Myocyte (in vitro differentiated cells): ENCODE measurements around the gene SPRN. TPM values are rescaled to one million over a fixed set of nuclear protein-coding genes. Genes with fewer than 3 reads are reported as not detected.

Experiments
- DNase-seq: peaks from one replicate; pipeline ENCODE4 v3.0.0-alpha.2; 2012; ENCODE audit warnings: low read depth
- total RNA-seq: library from RNA; depleted of rRNA; stranded (reverse); fragments of >200 nt; gene quantifications from 2 replicates; pipeline ENCODE4 v1.2.3, GENCODE V29; 2014

Gene SPRN
- total RNA-seq, 1 donor from 2014 or later, result 0.08 TPM

DNA sequence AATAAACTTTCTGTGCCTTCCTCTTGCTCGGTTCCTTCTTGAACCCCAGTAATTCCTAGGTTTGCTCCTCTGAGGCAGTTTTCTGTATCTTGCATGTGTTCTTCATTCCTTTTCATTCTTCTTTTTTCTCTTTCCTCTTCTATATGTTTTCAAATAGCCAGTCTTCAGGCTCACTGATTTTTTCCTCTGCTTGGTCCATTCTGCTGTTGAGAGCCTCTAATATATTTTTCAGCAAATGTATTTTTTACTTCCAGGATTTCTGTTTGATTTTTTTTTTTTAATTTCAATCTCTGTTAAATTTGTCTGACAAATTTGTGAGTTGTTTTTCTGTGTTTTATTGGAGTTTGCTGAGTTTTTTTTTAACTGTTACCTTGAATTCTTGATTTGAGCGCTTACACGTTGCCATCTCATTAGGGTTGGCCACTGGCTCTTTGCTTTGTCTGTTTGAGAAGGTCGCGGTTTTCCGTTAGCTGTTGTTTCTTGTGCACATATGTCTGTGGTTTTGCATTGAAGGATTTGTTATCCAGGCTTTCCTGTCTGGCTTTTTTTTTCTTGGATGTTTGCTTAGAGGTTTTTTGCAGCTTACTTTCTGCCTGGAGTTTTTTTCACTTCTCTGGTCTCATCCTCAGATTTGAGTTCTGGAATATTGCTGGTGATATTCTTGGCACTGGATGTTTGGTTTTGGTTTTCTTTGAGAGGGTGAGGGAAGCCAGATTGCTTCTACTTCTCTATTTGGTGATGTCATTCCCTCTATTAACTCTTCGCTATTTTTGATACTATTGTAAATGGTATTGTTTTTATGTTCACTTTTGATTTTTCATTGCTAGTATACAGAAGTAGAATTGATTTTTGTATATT, 12.7 kb downstream of the SPRN start:
- DNase-seq, result no peak

DNA sequence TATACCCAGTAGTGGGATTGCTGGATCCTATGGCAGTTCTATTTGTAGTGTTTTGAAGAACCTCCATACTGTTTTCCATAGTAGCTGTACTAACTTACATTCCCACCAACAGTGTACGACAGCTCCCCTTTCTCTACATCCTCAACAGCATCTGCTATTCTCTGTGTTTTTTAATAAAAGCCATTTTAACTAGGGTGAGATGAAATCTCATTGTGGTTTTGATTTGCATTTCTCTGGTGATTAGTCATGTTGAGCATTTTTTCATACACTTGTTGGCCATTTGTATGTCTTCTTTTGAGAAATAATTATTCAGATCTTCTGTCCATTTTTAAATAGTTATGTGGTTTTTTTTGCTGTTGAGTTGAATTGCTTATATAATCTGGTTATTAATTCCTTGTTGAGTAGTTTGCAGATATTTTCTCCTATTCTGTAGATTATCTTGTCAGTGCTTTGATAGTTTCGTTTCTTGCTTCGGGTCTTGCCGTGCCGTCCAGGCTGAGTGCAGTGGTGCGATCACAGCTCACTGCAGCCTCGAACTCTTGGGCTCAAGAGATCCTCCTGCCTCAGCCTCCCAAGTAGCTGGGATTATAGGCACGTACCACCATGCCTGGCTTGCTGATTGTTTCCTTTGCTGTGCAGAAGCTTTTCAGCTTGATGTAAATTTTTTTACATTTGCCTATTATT, 18.4 kb downstream of the SPRN start:
- DNase-seq, result no peak

DNA sequence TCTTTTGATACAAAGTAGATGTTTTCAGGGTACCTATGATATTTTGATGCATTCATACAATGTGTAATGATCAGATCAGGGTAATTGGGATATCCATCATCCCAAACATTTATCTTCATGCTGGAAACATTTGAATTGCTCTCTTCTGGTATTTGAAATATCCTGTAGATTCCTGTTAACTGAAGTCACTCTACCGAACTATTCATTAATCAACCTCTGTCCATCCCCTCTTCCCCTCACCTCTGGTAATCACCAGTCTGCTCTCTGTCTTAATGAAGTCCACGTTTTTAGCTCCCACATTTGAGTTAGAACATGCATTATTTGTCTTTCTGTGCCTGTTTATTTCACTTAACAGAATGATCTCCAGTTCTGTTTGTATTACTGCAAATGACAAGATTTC, 19.2 kb downstream of the SPRN start:
- no peak for DNase-seq

DNA sequence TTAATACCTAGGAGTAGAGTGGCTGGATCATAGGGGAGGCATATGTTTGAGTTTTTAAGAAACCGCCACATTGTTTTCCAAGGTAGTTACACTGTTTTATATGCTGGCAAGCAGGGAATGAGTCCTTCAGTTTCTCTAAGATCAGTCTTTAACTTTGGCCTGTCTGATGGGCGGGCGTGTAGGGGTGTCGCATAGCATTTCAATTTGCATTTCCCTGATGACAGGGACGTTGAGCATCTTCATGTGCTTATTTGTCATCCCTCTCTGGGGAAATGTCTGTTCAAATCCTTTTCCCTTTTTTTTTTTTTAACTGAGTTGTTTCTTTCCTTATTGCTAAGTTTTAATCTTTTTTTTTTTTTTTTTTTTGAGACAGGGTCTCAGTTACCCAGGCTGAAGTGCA, 20.6 kb downstream of the SPRN start:
- no peak for DNase-seq

DNA sequence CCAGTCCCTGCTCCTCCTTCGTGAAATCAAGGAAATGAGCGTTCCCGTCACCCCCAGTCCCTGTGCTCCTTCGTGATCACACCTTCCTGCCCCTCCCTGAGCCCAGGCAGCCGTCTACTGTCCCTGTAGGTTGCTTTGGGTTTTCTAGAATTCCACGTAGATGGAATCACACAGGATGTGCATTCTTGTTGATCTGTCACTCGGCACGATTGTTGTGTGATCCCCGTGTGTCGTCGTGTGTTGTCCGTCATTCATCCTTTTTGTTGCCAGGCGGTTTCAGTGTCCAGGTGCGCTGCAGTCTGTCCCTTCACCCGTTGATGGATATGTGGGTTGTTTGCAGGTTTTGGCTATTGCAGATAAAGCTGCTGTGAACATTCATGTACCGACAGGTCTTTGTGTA, 21.1 kb downstream of the SPRN start:
- no peak for DNase-seq

DNA sequence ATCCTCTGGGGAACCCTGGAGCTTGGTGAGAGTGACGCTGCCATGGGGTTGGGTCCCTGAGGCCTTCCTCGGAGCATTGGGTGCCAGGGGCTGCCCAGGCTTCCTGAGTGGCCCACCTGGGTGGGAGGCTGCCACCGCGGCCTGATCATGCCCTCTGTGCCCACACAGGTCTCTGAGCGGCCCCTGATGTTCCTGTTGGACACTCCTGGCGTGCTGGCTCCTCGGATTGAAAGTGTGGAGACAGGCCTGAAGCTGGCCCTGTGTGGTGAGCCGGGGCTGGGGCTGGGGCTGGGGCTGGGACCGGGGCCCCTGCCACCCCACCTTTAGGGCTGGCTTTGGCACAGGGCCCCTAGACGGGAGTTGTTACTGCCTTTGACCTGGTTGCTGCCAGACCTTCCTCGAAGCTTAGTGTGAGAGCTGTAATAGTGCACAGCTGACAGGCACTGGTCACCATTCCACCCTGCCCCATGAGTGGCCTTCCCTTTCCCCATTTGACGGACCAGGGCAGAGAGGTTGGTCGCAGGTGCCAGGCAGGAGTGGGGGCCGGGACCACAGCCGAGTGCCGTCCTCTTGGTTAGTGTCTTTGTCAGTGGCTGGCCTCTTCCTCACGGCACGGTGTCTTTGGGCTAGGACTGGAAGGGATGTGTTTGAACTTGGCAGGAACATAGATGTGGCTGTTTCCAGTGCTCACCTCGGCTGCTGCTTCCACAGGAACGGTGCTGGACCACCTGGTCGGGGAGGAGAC, 22.3 kb downstream of the SPRN start:
- no peak for DNase-seq

DNA sequence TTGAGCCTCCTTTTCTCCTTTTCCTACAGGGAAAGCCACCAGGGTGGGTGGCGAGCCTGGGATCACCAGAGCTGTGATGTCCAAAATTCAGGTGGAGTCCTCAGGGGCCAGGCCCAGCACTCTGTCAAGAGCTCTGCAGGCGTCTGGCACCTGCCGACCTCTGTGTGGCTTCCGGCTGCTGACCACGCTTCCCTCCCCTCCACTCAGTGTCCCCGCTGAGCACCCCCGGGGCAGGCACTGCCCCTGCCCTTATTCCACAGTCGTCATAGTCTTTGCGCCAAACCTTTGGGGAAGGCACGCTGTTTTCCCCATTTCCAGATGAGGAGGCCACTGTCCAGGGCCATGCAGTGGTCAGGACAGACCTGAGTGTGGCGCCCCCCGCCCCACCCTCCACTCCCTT, 22.9 kb downstream of the SPRN start:
- no peak for DNase-seq

DNA sequence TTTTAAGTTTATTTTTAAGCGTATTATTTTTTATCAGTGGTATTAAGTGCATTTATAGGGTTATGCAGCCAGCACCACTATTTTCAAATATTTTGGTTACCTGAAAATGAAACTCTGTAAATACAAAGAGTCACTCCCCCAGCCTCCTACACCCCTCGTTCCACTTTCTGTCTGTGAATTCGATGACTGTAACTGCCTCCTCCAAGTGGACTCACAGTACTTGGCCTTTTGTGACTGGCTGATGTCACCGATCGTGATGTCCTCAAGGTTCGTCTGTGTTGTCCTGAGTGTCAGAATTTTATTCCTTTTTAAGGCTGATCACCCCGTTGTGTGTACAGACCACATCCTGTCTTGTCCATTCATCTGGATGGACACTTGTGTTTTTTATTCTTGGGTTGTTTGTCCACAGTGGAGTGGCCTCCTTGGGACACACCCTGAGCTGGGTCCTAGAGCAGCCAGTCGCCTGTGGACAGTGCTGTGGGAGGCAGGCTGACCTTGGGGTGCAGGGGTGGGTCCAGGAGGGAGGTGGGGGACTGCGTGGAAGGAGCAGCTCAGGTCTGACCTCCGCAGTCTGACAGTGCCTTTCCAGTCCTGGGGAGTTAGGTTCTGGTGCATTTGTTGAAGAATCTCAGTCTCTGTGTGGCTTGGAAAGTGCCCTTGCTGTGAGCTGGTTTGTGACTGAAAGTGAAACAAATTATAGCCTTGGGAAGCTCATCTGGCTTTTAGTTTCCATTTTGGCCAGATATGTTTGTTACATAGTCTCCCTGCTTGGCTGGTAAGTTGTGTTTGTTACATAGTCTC, 23.6 kb downstream of the SPRN start:
- DNase-seq, result no peak

DNA sequence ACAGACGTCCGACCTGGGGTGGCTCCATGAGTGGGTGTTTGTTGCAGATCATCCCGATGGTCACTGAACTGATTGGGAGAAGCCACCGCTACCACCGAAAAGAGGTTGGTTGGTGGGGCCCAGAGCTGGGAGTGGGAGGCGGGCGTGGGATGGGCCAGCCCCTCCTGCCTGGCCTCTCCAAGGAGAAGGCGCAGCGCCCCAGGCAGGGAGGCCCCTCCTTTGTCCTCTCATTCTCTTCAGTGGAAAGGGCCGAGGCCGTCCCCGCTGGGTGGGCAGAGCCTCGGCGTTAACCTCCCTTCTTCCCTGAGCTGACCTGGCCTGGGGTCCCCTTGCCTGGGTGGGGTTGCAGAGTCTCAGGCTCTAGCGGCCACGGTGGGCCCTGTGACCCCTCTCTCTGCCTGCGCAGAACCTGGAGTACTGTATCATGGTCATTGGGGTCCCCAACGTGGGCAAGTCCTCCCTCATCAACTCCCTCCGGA, 25.3 kb downstream of the SPRN start:
- no peak for DNase-seq

DNA sequence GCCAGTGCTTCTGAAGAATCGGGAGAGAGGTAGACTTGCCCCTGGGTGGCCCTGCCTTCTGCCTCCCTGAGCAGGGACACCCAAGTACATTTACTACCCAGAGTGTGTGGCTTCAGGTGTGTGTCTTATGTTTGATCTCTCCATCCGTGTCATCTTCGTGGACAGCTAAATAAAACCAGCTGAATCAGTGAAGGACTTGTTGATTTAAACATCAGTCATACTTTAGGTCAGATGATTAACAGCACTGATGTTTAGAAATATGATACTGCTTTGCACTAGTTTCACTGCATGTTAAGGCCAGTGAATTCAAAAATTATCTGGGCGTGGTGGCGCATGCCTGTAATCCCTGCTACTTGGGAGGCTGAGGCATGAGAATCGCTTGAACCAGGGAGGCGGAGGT, 26.5 kb downstream of the SPRN start:
- no peak for DNase-seq

DNA sequence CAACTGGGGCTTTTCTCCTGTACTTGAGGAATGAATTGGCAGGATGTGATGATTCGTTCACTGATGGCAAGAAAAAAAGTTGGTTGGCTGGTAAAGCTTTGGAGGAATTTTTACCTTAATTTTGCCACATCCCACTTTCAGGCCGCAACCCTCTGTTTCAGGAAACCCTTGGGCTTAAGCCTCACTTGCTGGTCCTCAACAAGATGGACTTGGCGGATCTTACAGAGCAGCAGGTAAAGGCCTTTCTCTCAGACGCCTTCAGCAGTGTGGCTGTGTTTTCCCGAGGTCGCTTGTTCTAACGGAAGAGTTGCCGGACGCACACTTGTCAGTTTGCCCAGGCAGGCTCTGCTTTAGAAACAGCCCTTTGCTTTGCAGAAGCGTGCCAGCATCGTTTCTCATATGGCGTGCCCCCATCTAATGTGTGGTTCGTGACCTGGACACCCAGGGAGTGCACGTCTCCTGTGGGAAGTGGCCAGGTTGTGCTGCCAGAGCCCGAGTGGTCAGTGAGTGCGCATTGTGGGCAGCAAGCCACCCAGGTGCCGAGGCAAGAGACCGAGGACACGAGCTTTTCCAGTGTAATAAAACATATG, 28.3 kb downstream of the SPRN start:
- DNase-seq, result no peak

DNA sequence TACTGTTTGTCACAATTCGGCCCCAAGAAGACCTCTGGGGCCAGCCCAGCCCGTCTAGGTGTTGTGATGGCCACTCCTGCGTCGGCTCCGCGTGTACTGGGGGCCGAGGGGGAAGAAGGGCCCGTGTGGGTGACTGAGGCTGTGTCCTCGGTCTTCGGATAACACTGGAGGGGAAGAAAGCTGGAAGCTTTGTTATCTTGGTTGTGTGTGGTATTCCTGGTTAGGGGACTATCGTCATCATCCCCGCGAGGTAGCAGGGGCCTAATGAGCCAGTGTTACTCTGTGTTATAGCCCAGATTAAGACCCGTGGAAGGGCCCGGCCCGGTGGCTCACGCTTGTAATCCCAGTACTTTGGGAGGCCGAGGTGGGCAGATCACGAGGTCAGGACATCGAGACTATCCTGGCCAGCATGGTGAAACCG, 29.6 kb downstream of the SPRN start:
- no peak for DNase-seq

DNA sequence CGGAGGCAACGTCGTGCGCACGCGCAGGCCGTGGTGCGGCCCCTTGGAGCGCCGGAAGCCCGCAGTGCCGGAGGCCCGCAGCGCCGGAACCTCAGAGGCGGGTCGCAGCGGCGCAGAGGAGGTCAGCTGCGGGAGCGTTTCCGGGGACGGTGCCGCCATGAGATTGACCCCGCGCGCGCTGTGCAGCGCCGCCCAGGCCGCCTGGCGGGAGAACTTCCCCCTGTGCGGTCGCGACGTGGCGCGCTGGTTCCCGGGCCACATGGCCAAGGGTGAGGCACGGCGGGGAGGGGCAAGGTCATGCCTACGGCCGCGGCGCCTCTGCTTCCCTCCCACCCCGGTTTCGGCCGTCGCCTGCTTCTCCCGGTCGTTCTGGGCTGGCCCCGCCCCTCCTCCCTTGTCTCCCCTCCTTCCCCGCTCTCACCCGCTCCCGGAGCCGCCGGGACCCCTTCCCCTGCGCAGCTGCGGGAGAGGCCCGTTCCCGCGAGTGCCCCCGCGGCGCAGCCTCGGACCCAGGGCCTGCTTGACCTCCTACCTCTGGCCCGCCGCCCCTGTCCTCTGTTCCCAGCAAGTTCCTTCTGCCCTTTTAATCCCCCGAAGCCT, 30.3 kb downstream of the SPRN start, which contains the start of gene MTG1:
MTG1 (plus strand) TSS at position 94 of the 600 bp plus-strand sequence; CDS start at position 158, 64 bp downstream.
- peak; percentile 96 for DNase-seq

DNA sequence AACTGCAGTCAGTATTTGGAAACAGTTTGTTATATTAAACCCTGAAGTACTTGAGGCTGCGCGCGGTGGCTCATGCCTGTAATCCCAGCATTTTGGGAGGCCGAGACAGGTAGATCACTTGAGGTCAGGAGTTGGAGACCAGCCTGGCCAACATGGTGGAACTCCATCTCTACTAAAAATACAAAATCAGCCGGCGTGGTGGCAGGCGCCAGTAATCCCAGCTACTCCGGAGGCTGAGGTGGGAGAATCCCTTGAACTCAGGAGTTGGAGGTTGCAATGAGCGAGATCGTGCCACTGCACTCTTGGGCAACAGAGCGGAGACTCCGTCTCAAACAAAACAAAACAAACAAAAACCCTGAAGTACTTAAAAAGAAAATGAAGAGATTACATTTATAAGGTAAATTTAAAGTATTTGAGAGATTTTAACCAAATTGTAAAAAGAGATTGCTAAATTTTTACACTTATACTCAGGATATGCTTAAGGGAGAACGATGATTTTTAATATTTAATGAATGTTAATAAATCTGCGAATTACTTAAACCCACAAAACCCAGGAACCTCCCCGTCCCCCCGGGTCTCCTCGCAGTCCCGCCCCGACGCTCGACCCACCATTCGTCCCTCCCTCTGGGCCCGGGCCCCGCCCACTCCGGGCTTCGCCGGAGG, 30.9 kb downstream of the SPRN start:
- no peak for DNase-seq

DNA sequence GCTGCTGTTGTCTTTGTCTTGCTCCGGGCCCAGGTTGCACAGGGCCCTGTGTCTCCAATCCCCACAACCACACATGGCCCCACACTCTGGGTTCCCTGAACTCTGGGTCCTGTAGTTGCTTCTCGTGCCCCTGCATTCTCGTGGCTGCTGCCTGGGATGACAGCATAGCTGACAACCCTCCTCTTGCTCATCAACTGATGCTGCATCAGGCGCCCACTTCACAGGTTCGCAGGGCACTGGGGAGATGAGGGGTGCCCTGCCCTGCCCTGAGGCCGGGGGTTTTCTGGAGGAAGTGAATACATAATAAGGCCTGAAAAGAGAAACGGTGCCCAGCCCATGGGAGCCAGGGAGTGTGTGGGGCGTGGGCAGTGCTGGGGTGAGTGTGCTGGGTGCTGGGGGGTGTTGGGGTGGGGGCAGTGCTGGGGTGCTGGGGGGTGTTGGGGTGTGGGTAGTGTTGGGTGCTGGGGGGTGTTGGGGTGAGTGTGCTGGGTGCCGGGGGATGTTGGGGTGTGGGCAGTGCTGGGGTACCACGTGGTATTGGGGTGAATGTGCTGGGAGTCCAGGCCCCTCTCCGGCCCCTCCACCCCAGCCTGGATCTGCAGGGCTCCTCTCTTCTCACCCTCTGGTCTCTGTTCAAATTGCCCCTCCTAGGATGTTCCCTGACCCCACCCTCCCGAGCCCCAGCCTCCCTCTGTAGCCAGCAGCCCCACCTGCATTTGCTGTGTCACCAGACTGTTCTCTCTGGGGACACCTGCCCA, 32.5 kb downstream of the SPRN start:
- DNase-seq, result no peak

DNA sequence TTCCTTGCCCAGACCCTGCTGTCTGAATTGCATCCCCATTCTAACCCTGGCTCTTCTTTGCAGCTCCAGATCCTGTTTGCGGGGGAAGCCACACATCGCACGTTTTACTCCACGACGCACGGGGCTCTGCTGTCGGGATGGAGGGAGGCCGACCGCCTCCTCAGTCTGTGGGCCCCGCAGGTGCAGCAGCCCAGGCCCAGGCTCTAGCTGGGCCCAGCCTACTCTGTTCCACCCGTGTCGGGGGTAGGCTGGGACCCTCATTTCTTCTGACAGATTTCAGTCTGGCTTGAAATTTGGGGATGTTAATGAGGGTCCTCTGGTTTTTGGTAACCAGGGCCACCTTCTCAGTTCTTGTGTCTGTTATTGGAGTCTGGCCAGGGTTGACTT, 33.2 kb downstream of the SPRN start:
- DNase-seq, result no peak

DNA sequence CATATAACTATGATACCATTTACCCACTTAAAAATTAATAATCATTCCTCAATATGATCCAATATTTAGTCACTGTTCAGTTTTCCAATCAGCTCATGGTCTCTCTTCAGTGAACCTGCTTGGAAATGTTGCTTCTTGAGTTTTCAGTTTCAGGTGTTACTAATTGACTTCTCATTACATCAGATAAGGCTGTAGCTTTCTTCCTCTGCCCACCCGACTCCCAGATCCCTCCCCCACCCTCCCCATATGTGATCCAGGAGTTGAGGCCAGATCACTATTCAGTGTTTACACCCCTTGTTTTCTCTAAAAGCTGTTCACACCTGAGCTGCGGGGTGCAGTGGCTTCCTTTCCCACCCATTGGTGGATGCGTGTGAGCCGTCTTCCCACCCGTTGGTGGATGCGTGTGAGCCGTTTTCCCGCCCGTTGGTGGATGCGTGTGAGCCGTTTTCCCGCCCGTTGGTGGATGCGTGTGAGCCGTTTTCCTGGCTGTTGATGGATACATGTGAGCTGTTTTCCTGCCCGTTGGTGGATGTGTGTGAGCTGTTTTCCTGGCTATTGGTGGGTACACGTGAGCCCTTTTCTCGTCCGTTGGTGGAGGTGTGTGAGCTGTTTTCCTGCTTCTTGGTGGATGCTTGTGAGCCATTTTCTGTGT, 33.7 kb downstream of the SPRN start:
- no peak for DNase-seq
